Measurements from ENCODE around the gene ABRAXAS1. TPM values are rescaled to one million over a fixed set of nuclear protein-coding genes. Genes with fewer than 3 reads are reported as not detected.
A peak's percentile ranks its signal among the peaks of the same experiment; 100 is the strongest.

ABRAXAS1 gene
- total and polyA plus RNA-seq, 2 of the 13 experiments (the other 11 are each of a cell fraction or from before 2014, with no cell fraction given), result 14.1 to 14.7 TPM

- TF ChIP-seq ZNF513 (CRISPR knock-in tag; conservative IDR thresholded peaks at IDR 0.05) (0 out of 2 replicates have a peak, but pooled peaks have one; percentile 19), ZNF674 (CRISPR knock-in tag; IDR thresholded peaks at IDR 0.05; ENCODE audit: low read depth) (no peak), PATZ1 (CRISPR knock-in tag; IDR thresholded peaks at IDR 0.05) (peak; percentile 59), ZBTB44 (CRISPR knock-in tag; IDR thresholded peaks at IDR 0.05) (no peak; the same call in none of the 2 replicates), ZNF619 (CRISPR knock-in tag; IDR thresholded peaks at IDR 0.05) (peak; percentile 78; the same call in 1 of the 2 replicates), GMEB1 (CRISPR knock-in tag; IDR thresholded peaks at IDR 0.05; ENCODE audit: borderline replicate concordance) (peak; percentile 89), AKNA (CRISPR knock-in tag; IDR thresholded peaks at IDR 0.05; ENCODE audit: borderline replicate concordance) (no peak), LRRFIP1 (CRISPR knock-in tag; conservative IDR thresholded peaks at IDR 0.05) (no peak), TBX3 (IDR thresholded peaks at IDR 0.05; ENCODE audit: borderline replicate concordance) (no peak), ADNP (CRISPR knock-in tag; IDR thresholded peaks at IDR 0.05) (no peak), ZNF253 (CRISPR knock-in tag; IDR thresholded peaks at IDR 0.05; ENCODE audit: borderline replicate concordance) (no peak), RFX3 (CRISPR knock-in tag; IDR thresholded peaks at IDR 0.05) (peak; percentile 10; the same call in 1 of the 2 replicates)
These were observed 29.4 kb downstream of the ABRAXAS1 start, which contains the start of the genes HELQ and MRPS18C (continued) for GRCh38 chr4:83455281-83456183.

Data from HepG2 (cell line).